ENCODE results near the gene ESRRB.

Gene ESRRB

GRCh38 chr14:76498976-76499375 lies 123.0 kb downstream of the ESRRB start:
- no peaks in the 10 kb centered on the region for H3K4me1 Mint-ChIP-seq (ENCODE audit: low read depth)
- no peaks in the 10 kb centered on the region for H3K9me3 Mint-ChIP-seq
- peaks cover 5% of the 10 kb centered on the region for H3K27me3 Mint-ChIP-seq (ENCODE audit: low read depth)
- H3K4me3 Mint-ChIP-seq, result no peak overlapping the region
- no peaks in the 10 kb centered on the region for H3K36me3 Mint-ChIP-seq (ENCODE audit: low read depth)
- no peak overlapping the region for H3K27ac Mint-ChIP-seq

- Mint-ChIP-seq H3K36me3 (ENCODE audit: low read depth) (no peaks in the 10 kb centered on the region), H3K4me1 (ENCODE audit: low read depth) (no peaks in the 10 kb centered on the region), H3K27me3 (ENCODE audit: low read depth) (peaks cover 5% of the 10 kb centered on the region), H3K27ac (no peak overlapping the region), H3K9me3 (no peaks in the 10 kb centered on the region), H3K4me3 (no peak overlapping the region)
Observed at GRCh38 chr14:76499399-76499798, 123.5 kb downstream of the ESRRB start.

GRCh38 chr14:76500011-76500410 lies 124.1 kb downstream of the ESRRB start:
- Mint-ChIP-seq H3K27me3 (ENCODE audit: low read depth) (peaks cover 5% of the 10 kb centered on the region), H3K27ac (no peak overlapping the region), H3K4me3 (no peak overlapping the region), H3K9me3 (no peaks in the 10 kb centered on the region), H3K4me1 (ENCODE audit: low read depth) (no peaks in the 10 kb centered on the region), H3K36me3 (ENCODE audit: low read depth) (no peaks in the 10 kb centered on the region)

DNA sequence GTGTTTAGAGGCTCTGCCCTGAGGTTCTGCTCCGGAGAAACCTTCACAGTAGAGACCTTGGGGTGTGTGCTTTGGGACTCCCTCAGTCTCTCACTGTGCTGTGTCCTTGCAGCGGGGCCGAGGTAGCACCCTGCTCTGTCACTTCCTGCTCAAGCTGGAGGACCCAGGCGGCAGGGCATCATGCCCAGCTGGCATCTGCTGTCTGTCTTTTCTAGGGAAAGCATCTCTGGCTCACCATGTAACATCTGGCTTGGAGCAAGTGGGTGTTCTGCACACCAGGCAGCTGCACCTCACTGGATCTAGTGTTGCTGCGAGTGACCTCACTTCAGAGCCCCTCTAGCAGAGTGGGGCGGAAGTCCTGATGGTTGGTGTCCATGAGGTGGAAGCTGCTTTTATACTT lies 124.5 kb downstream of the ESRRB start:
- Mint-ChIP-seq H3K27me3 (ENCODE audit: low read depth) (peaks cover 5% of the 10 kb centered on the region), H3K36me3 (ENCODE audit: low read depth) (no peaks in the 10 kb centered on the region), H3K4me3 (no peak overlapping the region), H3K27ac (no peak overlapping the region), H3K9me3 (no peaks in the 10 kb centered on the region), H3K4me1 (ENCODE audit: low read depth) (no peaks in the 10 kb centered on the region)

- Mint-ChIP-seq H3K4me3 (no peak overlapping the region), H3K27ac (no peak overlapping the region), H3K36me3 (ENCODE audit: low read depth) (no peaks in the 10 kb centered on the region), H3K27me3 (ENCODE audit: low read depth) (peaks cover 5% of the 10 kb centered on the region), H3K4me1 (ENCODE audit: low read depth) (no peaks in the 10 kb centered on the region), H3K9me3 (no peaks in the 10 kb centered on the region)
Observed at GRCh38 chr14:76501156-76501720, 125.3 kb downstream of the ESRRB start.

DNA sequence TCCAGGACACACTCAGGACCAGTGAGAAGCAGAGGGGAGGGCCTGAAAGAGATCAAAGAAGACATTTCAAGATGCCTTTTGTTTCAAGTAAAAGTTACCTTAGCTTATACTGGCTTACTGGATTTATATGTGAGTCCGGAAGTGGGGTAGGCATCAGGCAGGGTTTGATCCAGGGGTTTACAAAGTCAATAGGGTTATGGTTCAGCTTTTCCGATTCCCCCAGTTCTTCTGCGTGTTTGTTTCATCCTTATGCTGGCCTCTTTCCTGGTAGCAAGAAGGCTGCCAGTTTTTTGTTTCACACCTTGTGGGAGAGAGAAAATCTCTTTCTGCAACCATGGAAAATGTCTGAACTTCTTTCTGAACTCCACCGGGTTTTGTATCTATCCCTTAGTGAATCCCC lies 126.3 kb downstream of the ESRRB start:
- no peaks in the 10 kb centered on the region for H3K4me1 Mint-ChIP-seq (ENCODE audit: low read depth)
- no peaks in the 10 kb centered on the region for H3K9me3 Mint-ChIP-seq
- H3K27me3 Mint-ChIP-seq (ENCODE audit: low read depth), result peaks cover 5% of the 10 kb centered on the region
- H3K36me3 Mint-ChIP-seq (ENCODE audit: low read depth), result no peaks in the 10 kb centered on the region
- H3K27ac Mint-ChIP-seq, result no peak overlapping the region
- no peak overlapping the region for H3K4me3 Mint-ChIP-seq

DNA sequence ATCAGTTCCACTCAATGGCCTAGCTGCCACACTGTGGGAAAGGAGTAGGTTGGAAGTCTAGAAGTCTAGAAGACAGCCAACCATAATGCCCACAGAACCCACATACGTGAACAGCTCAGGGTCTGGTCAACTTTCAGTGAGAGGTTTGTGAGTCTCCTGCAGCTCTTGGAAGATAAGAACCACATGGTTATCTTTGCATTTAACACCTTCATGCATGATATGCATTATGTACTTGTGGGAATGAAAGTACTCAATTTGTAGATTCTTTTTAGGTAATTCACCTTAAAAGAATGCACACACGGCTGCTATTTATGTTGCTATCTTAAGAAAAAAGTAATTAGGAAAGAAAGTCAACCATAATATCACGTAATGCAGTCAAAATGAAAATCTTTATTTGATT lies 126.7 kb downstream of the ESRRB start:
- Mint-ChIP-seq H3K4me3 (no peak overlapping the region), H3K9me3 (no peaks in the 10 kb centered on the region), H3K4me1 (ENCODE audit: low read depth) (no peaks in the 10 kb centered on the region), H3K36me3 (ENCODE audit: low read depth) (no peaks in the 10 kb centered on the region), H3K27me3 (ENCODE audit: low read depth) (peaks cover 5% of the 10 kb centered on the region), H3K27ac (no peak overlapping the region)

DNA sequence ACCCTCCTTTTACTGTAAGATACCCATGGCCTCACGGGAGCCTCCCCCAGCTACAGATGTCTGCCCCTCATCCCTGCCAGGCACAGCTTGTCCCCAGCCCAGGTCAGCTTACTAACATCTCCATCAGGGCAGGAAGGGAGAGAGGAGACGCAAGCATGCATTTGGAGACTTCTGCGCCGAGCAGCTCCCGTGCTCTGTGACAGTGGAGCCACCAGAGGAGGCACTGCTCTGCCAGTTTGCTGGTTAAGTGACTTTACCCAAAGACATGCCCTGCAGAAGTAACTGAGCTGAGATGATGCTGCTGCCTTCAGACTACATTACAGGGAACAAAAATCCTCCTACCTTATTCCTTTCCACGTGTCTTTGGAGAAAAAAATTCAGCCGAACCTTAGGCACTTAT lies 133.4 kb downstream of the ESRRB start:
- peaks cover 35% of the 10 kb centered on the region for H3K27me3 Mint-ChIP-seq (ENCODE audit: low read depth)
- H3K36me3 Mint-ChIP-seq (ENCODE audit: low read depth), result no peaks in the 10 kb centered on the region
- H3K27ac Mint-ChIP-seq, result no peak overlapping the region
- no peak overlapping the region for H3K4me3 Mint-ChIP-seq
- no peaks in the 10 kb centered on the region for H3K9me3 Mint-ChIP-seq
- no peaks in the 10 kb centered on the region for H3K4me1 Mint-ChIP-seq (ENCODE audit: low read depth)

GRCh38 chr14:76510181-76510580 lies 134.2 kb downstream of the ESRRB start:
- Mint-ChIP-seq H3K27ac (no peak overlapping the region), H3K9me3 (no peaks in the 10 kb centered on the region), H3K4me3 (no peak overlapping the region), H3K4me1 (ENCODE audit: low read depth) (no peaks in the 10 kb centered on the region), H3K27me3 (ENCODE audit: low read depth) (peaks cover 35% of the 10 kb centered on the region), H3K36me3 (ENCODE audit: low read depth) (no peaks in the 10 kb centered on the region)

DNA sequence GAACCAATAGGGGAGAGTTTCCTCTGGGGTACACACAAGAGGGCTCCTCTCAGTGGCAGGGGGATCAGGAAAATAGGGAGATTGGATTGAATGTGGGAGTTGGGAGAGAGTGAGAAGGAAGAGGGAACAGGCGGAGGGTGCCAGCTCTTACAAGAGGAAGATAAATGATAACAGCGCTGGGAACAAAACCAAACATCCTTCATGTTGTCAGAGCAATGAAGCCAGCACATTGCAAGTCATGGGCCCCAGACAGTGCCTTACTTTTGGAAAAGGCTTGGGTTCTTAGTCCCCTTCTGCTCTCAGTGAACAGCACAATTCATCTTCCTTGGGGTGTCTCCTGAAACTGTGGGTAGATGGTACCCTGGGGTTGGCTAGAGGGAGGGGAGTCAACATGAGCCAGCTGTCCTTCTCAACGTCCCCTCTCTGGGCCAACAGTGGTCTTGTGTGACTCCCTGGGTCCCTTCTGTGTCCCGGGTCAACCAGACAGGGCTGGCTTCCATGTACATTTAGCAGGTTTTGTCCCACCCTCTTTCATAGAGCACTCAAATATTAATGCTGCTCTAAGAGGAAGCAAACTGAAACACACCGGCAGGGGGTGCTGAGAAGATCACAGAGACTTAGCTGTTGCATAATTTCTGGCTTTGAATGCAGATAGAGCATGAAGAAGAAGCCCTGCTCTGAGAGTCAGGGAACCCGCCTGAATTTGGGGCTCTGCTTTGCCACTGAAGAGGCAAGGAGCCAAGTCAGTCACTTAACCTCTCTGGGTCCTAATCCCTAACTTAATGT lies 138.5 kb downstream of the ESRRB start:
- no peaks in the 10 kb centered on the region for H3K9me3 Mint-ChIP-seq
- no peaks in the 10 kb centered on the region for H3K4me1 Mint-ChIP-seq (ENCODE audit: low read depth)
- no peak overlapping the region for H3K4me3 Mint-ChIP-seq
- H3K36me3 Mint-ChIP-seq (ENCODE audit: low read depth), result no peaks in the 10 kb centered on the region
- H3K27ac Mint-ChIP-seq, result no peak overlapping the region
- peaks cover 34% of the 10 kb centered on the region for H3K27me3 Mint-ChIP-seq (ENCODE audit: low read depth)

DNA sequence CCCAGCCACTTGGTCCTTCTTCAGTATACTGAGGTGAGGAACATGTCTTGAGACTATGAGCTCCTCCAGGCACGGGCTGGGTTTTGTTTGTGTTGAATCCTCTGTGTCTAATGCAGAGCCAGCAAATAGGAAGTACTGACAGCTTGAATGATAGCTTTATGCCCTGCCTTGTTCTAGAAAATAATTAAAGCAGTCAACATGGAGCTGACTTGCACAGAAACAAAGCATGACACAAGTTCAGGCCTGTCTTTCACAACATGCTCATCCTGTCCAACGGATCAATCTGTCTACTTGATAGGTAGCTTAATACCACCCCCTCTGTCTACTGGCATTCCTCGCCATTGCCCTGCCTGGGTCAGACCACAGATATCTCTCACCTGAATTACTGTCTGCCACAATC lies 140.9 kb downstream of the ESRRB start:
- Mint-ChIP-seq H3K27me3 (ENCODE audit: low read depth) (peaks cover 20% of the 10 kb centered on the region), H3K4me3 (no peak overlapping the region), H3K4me1 (ENCODE audit: low read depth) (no peaks in the 10 kb centered on the region), H3K36me3 (ENCODE audit: low read depth) (no peaks in the 10 kb centered on the region), H3K9me3 (no peaks in the 10 kb centered on the region), H3K27ac (no peak overlapping the region)

- Mint-ChIP-seq H3K36me3 (ENCODE audit: low read depth) (no peaks in the 10 kb centered on the region), H3K4me1 (ENCODE audit: low read depth) (no peaks in the 10 kb centered on the region), H3K9me3 (no peaks in the 10 kb centered on the region), H3K4me3 (no peak overlapping the region), H3K27ac (no peak overlapping the region), H3K27me3 (ENCODE audit: low read depth) (peaks cover 23% of the 10 kb centered on the region)
Observed at GRCh38 chr14:76518366-76518765, 142.4 kb downstream of the ESRRB start.

DNA sequence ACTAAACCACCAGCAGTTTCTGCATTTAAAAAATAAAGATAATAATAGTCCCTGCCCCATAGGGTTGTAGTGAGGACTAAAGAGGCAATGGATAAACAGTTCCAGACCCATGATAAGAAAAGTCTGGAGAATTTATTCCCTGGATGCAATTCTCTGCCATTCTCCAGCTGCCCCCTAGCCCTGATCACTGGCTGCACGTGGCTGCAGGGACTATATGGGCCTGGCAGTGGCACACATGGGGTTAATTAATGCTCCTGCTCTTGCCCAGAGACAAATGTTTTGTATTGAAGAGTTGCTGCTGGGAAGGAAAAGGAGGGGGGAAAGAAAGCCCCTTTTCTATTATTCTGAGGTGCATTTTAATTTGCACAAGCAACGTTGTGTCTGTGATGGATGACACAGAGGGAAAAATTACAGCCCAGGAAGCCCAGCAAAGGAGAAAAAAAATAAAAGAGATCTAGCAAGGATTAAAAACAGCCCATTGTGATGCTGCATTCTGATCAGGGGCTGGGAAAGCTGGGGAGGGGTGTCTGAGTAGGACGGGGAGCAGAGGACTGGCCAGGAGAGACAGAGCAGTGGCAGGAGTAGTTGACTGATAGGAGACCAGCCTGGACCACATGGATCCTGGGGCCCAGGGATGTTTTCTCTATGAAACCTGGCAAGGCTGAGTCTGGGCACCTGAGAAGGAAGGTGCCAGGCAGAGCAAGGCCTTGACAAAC lies 149.3 kb downstream of the ESRRB start:
- H3K9me3 Mint-ChIP-seq, result no peaks in the 10 kb centered on the region
- H3K27me3 Mint-ChIP-seq (ENCODE audit: low read depth), result peaks cover 13% of the 10 kb centered on the region
- H3K4me1 Mint-ChIP-seq (ENCODE audit: low read depth), result no peaks in the 10 kb centered on the region
- no peak overlapping the region for H3K4me3 Mint-ChIP-seq
- no peak overlapping the region for H3K27ac Mint-ChIP-seq
- no peaks in the 10 kb centered on the region for H3K36me3 Mint-ChIP-seq (ENCODE audit: low read depth)

DNA sequence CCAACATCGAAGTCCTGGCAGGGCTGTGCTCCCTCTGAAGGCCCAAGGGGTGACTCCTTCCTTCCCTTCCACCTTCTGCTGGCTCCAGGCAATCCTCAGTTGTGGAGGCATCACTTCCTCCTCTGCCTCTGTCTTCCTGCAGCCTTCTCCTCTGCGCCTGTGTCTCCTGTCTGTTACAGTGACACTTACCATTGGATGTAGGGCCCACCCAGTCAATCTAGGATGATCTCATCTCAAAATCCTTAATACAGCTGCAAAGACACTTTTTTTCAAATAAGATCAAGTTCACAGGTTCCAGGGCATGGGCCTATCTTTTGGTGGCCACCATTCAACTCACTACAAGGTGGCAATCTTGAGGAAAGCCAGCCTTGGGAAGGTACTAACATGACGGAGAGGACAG lies 155.1 kb downstream of the ESRRB start:
- H3K9me3 Mint-ChIP-seq, result no peaks in the 10 kb centered on the region
- H3K4me1 Mint-ChIP-seq (ENCODE audit: low read depth), result no peaks in the 10 kb centered on the region
- no peaks in the 10 kb centered on the region for H3K27me3 Mint-ChIP-seq (ENCODE audit: low read depth)

GRCh38 chr14:76531821-76532318 lies 155.9 kb downstream of the ESRRB start:
- Mint-ChIP-seq H3K36me3 (ENCODE audit: low read depth) (no peaks in the 10 kb centered on the region), H3K27ac (no peak overlapping the region), H3K9me3 (no peaks in the 10 kb centered on the region), H3K27me3 (ENCODE audit: low read depth) (no peaks in the 10 kb centered on the region), H3K4me3 (no peak overlapping the region), H3K4me1 (ENCODE audit: low read depth) (no peaks in the 10 kb centered on the region)

More for the DNA sequence above, 155.1 kb downstream of the ESRRB start:
- Mint-ChIP-seq H3K27ac (no peak overlapping the region), H3K36me3 (ENCODE audit: low read depth) (no peaks in the 10 kb centered on the region), H3K4me3 (no peak overlapping the region)

All from T-helper 1 cell treated with Interleukin-12 subunit alpha and Interleukin-12 subunit beta and Interleukin-4 antibody, amounts not matched to agents 30 μg/mL and 1 μg/mL, for 36 hours (primary cell).